GM21529 (cell line): Measurements from ENCODE around the gene ZCCHC2.
A peak's percentile ranks its signal among the peaks of the same experiment; 100 is the strongest.

Experiments used
- ATAC-seq: cut with Tn5 transposase; IDR thresholded peaks from one replicate; pipeline ENCODE4 v1.9.1; 2021; ENCODE audit not compliant: unreplicated experiment

The ZCCHC2 gene

GRCh38 chr18:62522504-62523254 is at the start of gene ZCCHC2:
ZCCHC2 (plus strand) TSS chr18:62523025; CDS start chr18:62523425, 400 bp downstream.
- peak; percentile 64 for ATAC-seq

GRCh38 chr18:62479574-62479973 is 43.3 kb upstream of the ZCCHC2 start:
- ATAC-seq = no peak

GRCh38 chr18:62480927-62481326 is 41.9 kb upstream of the ZCCHC2 start:
- ATAC-seq = no peak

GRCh38 chr18:62484941-62485340 is 37.9 kb upstream of the ZCCHC2 start:
- no peak for ATAC-seq

GRCh38 chr18:62485684-62486083 is 37.1 kb upstream of the ZCCHC2 start:
- no peak for ATAC-seq

GRCh38 chr18:62486290-62486964 is 36.4 kb upstream of the ZCCHC2 start:
- ATAC-seq = no peak

- no peak for ATAC-seq
Observed at GRCh38 chr18:62487161-62487560, 35.7 kb upstream of the ZCCHC2 start.

GRCh38 chr18:62490967-62491695 is 31.7 kb upstream of the ZCCHC2 start:
- no peak for ATAC-seq

- no peak for ATAC-seq
Observed at GRCh38 chr18:62493033-62493862, 29.6 kb upstream of the ZCCHC2 start.

GRCh38 chr18:62494764-62495163 is 28.1 kb upstream of the ZCCHC2 start:
- ATAC-seq = no peak

- ATAC-seq = no peak
Observed at GRCh38 chr18:62496262-62496661, 26.6 kb upstream of the ZCCHC2 start.

- no peak for ATAC-seq
Observed at GRCh38 chr18:62497190-62497772, 25.5 kb upstream of the ZCCHC2 start.

GRCh38 chr18:62498616-62499262 is 24.1 kb upstream of the ZCCHC2 start:
- ATAC-seq = no peak

- no peak for ATAC-seq
Observed at GRCh38 chr18:62499263-62499650, 23.6 kb upstream of the ZCCHC2 start.

GRCh38 chr18:62500174-62500573 is 22.7 kb upstream of the ZCCHC2 start:
- ATAC-seq = no peak

- ATAC-seq = no peak
Observed at GRCh38 chr18:62500966-62501591, 21.7 kb upstream of the ZCCHC2 start.

- peak; percentile 89 for ATAC-seq
Observed at GRCh38 chr18:62505669-62506494, 16.9 kb upstream of the ZCCHC2 start.

GRCh38 chr18:62506495-62507143 is 16.2 kb upstream of the ZCCHC2 start:
- ATAC-seq = peak; percentile 10
